Small intestine (tissue), 16 donors: Measurements from ENCODE around the gene VNN1. TPM values are rescaled to one million over a fixed set of nuclear protein-coding genes. Genes with fewer than 3 reads are reported as not detected.
A peak's percentile ranks its signal among the peaks of the same experiment; 100 is the strongest.

Source experiments
- DNase-seq, 2 donors: peaks; one replicate each; pipeline versions ENCODE4 v3.0.0 to v3.0.0-alpha.2; 2013
- FAIRE-seq: peaks from 2 replicates; lab custom pipeline; 2012; peaks lifted over from hg19 to GRCh38; lab: Jason Lieb, UNC
- H3K27ac ChIP-seq, 3 donors: one replicate each; pipeline ENCODE4 v1.5.1; 2013; ENCODE audit warnings: low read length in 2 of 3, mild to moderate bottlenecking in 2 of 3, control low read depth in 1 of 3, inconsistent platforms in 1 of 3, low read depth in 1 of 3, moderate library complexity in 1 of 3
- H3K27me3 ChIP-seq, 3 donors: one replicate each; pipeline ENCODE4 v1.6.1; 2013; ENCODE audit warnings: low read length in 3 of 3, inconsistent platforms in 1 of 3; ENCODE audit not compliant: control insufficient read depth in 3 of 3, insufficient read depth in 3 of 3
- H3K36me3 ChIP-seq, 3 donors: one replicate each; pipeline ENCODE4 v1.6.1; 2013; ENCODE audit warnings: low read length in 3 of 3, inconsistent platforms in 1 of 3, low read depth in 1 of 3, mild to moderate bottlenecking in 1 of 3, moderate library complexity in 1 of 3; ENCODE audit not compliant: control insufficient read depth in 3 of 3, insufficient read depth in 2 of 3
- H3K4me1 ChIP-seq, 3 donors: one replicate each; pipeline ENCODE4 v1.6.1; 2013; ENCODE audit warnings: low read length in 2 of 3, inconsistent platforms in 1 of 3, low read depth in 1 of 3, mild to moderate bottlenecking in 1 of 3, moderate library complexity in 1 of 3; ENCODE audit not compliant: control insufficient read depth in 3 of 3, insufficient read depth in 2 of 3
- H3K4me3 ChIP-seq, 3 donors: one replicate each; pipeline ENCODE4 v1.5.1; 2013; ENCODE audit warnings: low read length in 3 of 3, control low read depth in 1 of 3, inconsistent platforms in 1 of 3, low read depth in 1 of 3, mild to moderate bottlenecking in 1 of 3, moderate library complexity in 1 of 3
- H3K9me3 ChIP-seq, 2 donors: one replicate each; pipeline ENCODE4 v1.6.1; 2013; ENCODE audit warnings: low read depth in 1 of 2, low read length in 1 of 2; ENCODE audit not compliant: control insufficient read depth in 2 of 2, insufficient read depth in 1 of 2
- whole genome bisulfite sequencing, 3 donors: extraction: QIAGEN DNeasy Blood & Tissue Kit; methylation state at CpG; one replicate each; pipeline ENCODE4 v1.1.7; 2013; 5-methylcytosine and 5-hydroxymethylcytosine counted together
- long read RNA-seq, 10 donors: transcript quantifications; one replicate each; lab custom pipeline, GENCODE V29; 2026
- polyA plus RNA-seq, 4 donors: library from polyadenylated mRNA; stranded (reverse) in 3 of 4; unstranded in 1 of 4; fragments of 200-250 nt in 3 of 4; fragments of 120-200 nt in 1 of 4; gene quantifications; one replicate each; pipeline versions ENCODE4 v1.2.1 to v1.2.3, GENCODE V29; 2013
- donor health status: healthy with polysubstance abuse.
- donor health status: control.
- donor health status: control.
- donor health status: Bipolar disorder and iron deficiency.
- donor health status: healthy.

VNN1 gene
- 100 to 1,000 TPM in 2 of 4 donors, 10 to 100 TPM in 1, 1 to 10 TPM in 1; 3.2 to 268 (median 154) TPM for polyA plus RNA-seq
- long read RNA-seq, donor 1, partial matches to known transcripts, result 0 of 2 reads
- long read RNA-seq, donor 1, other reads (novel, unspliced or antisense), result 0 of 2 reads
- long read RNA-seq, donor 2, result 0 reads
- long read RNA-seq, donor 3, result 0 reads
- long read RNA-seq, donor 4, result 0 reads
- long read RNA-seq, donor 5, result 0 reads
- long read RNA-seq, donor 6, partial matches to known transcripts, result 0 of 1 reads
- long read RNA-seq, donor 6, other reads (novel, unspliced or antisense), result 0 of 1 reads
- long read RNA-seq, donor 7, result 0 reads
- long read RNA-seq, donor 8, result 0 reads
- long read RNA-seq, donor 9, result 0 reads
- long read RNA-seq, donor 10, result 0 reads

GRCh38 chr6:132713352-132714134 lies at the start of gene VNN1:
Gene VNN1, minus strand, starts transcription at chr6:132714055. Its CDS starts 20 bp downstream, at chr6:132714035.
- Histone ChIP-seq H3K4me3 (peak within 1 kb of the TSS in 1 of 3 donors; percentile 71), H3K27ac (peak within 1 kb of the TSS; percentile 69 to 80 (median 80)), H3K27me3 (no peaks in the 10 kb centered on the region), H3K4me1 (no peaks in the 10 kb centered on the region), H3K9me3 (no peaks in the 10 kb centered on the region), H3K36me3 (no peaks in the 10 kb centered on the region)
- DNase-seq (peak; percentile 71 to 96), FAIRE-seq (no peak)
- 24 to 49% (median 30%) methylated on average over 8 of the region's 8 CpGs for WGBS, 3 donors

- H3K27ac ChIP-seq, result no peak overlapping the region
Measured at GRCh38 chr6:132763269-132763668, 49.4 kb upstream of the VNN1 start.

DNA sequence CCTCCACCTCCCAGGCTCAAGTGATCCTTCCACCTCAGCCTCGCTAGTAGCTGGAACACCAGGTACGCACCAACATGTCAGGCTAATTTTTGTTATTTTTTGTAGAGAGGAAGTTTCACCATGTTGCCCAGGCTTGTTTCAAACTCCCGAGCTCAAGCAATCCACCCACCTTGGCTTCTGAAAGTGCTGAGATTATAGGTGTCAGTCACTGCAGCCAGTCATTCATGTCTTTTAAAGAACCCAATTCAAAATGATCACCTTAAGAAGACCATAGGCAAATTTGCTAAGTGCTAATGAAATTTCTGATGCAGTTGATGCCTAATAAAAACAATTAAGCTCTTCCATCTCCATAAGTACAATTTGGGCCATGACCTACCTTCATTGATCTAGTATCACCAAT lies 46.4 kb upstream of the VNN1 start:
- FAIRE-seq, result no peak
- no peaks in the 10 kb centered on the region for H3K36me3 ChIP-seq
- H3K27me3 ChIP-seq, result no peaks in the 10 kb centered on the region
- no peak for DNase-seq
- no peak overlapping the region for H3K4me3 ChIP-seq
- no peaks in the 10 kb centered on the region for H3K4me1 ChIP-seq
- H3K27ac ChIP-seq, result no peak overlapping the region
- 90 to 96% (median 90%) methylated on average over 3 of the region's 3 CpGs for WGBS, 3 donors
- no peaks in the 10 kb centered on the region for H3K9me3 ChIP-seq

More at GRCh38 chr6:132763269-132763668, 49.4 kb upstream of the VNN1 start:
- Histone ChIP-seq H3K27me3 (no peaks in the 10 kb centered on the region), H3K4me1 (no peaks in the 10 kb centered on the region), H3K9me3 (no peaks in the 10 kb centered on the region), H3K36me3 (no peaks in the 10 kb centered on the region), H3K4me3 (no peak overlapping the region)
- 37 to 83% (median 63%) methylated on average over 2 of the region's 2 CpGs for WGBS, 3 donors
- FAIRE-seq (no peak), DNase-seq (peak; percentile 17 to 18)

GRCh38 chr6:132758689-132759088 lies 44.8 kb upstream of the VNN1 start:
- Histone ChIP-seq H3K36me3 (no peaks in the 10 kb centered on the region), H3K9me3 (no peaks in the 10 kb centered on the region), H3K4me3 (no peak overlapping the region), H3K4me1 (no peaks in the 10 kb centered on the region), H3K27me3 (no peaks in the 10 kb centered on the region), H3K27ac (no peak overlapping the region)
- DNase-seq (no peak), FAIRE-seq (no peak)
- 95 to 98% (median 95%) methylated on average over 2 of the region's 2 CpGs for WGBS, 3 donors

GRCh38 chr6:132752255-132752654 lies 38.4 kb upstream of the VNN1 start:
- H3K27me3 ChIP-seq, result no peaks in the 10 kb centered on the region
- no peak overlapping the region for H3K4me3 ChIP-seq
- H3K27ac ChIP-seq, result no peak overlapping the region
- FAIRE-seq, result no peak
- H3K36me3 ChIP-seq, result no peaks in the 10 kb centered on the region
- peaks cover 0 to 6% (median 0%) of the 10 kb centered on the region in 3 donors for H3K4me1 ChIP-seq
- DNase-seq, result no peak
- H3K9me3 ChIP-seq, result no peaks in the 10 kb centered on the region
- 82 to 94% (median 84%) methylated on average over 1 of the region's 1 CpG for WGBS, 3 donors

DNA sequence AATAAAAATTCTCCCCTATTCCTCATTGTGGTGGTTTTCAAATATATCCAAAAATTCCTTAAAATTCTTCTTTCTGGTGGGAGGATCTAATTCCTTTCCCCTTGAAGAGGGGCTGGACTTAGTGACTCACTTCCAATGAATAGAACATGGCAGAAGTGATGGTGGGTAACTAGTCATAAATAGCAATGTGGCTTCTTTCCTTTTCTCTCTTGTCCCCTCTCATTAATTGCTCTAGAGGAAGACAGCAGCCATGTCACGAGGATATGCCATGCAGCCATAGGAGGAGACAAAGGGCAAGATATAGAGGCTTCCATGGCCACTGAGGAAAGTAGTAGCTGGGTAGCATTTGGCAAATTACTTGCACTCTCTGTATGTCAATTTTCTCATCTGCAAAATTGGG lies 38.0 kb upstream of the VNN1 start:
- no peaks in the 10 kb centered on the region for H3K9me3 ChIP-seq
- no peak for FAIRE-seq
- no peak overlapping the region for H3K4me3 ChIP-seq
- H3K36me3 ChIP-seq, result no peaks in the 10 kb centered on the region
- no peak for DNase-seq
- H3K27me3 ChIP-seq, result no peaks in the 10 kb centered on the region
- H3K4me1 ChIP-seq, result peaks cover 0 to 6% (median 0%) of the 10 kb centered on the region in 3 donors
- 81 to 100% (median 100%) methylated on average over 1 of the region's 1 CpG for WGBS, 3 donors
- H3K27ac ChIP-seq, result no peak overlapping the region

- Histone ChIP-seq H3K36me3 (no peaks in the 10 kb centered on the region), H3K4me3 (no peak overlapping the region), H3K4me1 (peaks cover 0 to 6% (median 0%) of the 10 kb centered on the region in 3 donors), H3K27ac (no peak overlapping the region), H3K27me3 (no peaks in the 10 kb centered on the region), H3K9me3 (no peaks in the 10 kb centered on the region)
- 81 to 86% (median 83%) methylated on average over 4 of the region's 4 CpGs for WGBS, 3 donors
- FAIRE-seq (no peak), DNase-seq (no peak)
Measured at GRCh38 chr6:132751306-132751705, 37.5 kb upstream of the VNN1 start.

- 25 to 58% (median 25%) methylated on average over 8 of the region's 8 CpGs for WGBS, 3 donors
- Histone ChIP-seq H3K4me1 (peaks cover 0 to 6% (median 0%) of the 10 kb centered on the region in 3 donors), H3K27ac (no peak overlapping the region), H3K9me3 (no peaks in the 10 kb centered on the region), H3K27me3 (no peaks in the 10 kb centered on the region), H3K4me3 (no peak overlapping the region), H3K36me3 (no peaks in the 10 kb centered on the region)
- peak in 1 of 2 donors; percentile 25 for DNase-seq
- FAIRE-seq, result no peak
Measured at GRCh38 chr6:132750455-132751248, 36.8 kb upstream of the VNN1 start.
